Raji (cell line): Measurements from ENCODE around the gene ATL2.

ENCODE experiments used
- POLR2A ChIP-seq: IDR thresholded peaks from 2 replicates; pipeline ENCODE4 v1.6.1; 2011; ENCODE audit warnings: low read depth, low read length, control low read depth; ENCODE audit not compliant: insufficient read depth

The ATL2 gene

GRCh38 chr2:38377050-38377828 lies at the start of gene ATL2:
TSS of gene ATL2 (minus strand) at chr2:38377273. CDS start at chr2:38377260, 13 bp downstream.
- peak; percentile 82 for TF ChIP-seq POLR2A

- TF ChIP-seq POLR2A, result no peak
Observed at GRCh38 chr2:38423763-38424162, 46.7 kb upstream of the ATL2 start.

DNA sequence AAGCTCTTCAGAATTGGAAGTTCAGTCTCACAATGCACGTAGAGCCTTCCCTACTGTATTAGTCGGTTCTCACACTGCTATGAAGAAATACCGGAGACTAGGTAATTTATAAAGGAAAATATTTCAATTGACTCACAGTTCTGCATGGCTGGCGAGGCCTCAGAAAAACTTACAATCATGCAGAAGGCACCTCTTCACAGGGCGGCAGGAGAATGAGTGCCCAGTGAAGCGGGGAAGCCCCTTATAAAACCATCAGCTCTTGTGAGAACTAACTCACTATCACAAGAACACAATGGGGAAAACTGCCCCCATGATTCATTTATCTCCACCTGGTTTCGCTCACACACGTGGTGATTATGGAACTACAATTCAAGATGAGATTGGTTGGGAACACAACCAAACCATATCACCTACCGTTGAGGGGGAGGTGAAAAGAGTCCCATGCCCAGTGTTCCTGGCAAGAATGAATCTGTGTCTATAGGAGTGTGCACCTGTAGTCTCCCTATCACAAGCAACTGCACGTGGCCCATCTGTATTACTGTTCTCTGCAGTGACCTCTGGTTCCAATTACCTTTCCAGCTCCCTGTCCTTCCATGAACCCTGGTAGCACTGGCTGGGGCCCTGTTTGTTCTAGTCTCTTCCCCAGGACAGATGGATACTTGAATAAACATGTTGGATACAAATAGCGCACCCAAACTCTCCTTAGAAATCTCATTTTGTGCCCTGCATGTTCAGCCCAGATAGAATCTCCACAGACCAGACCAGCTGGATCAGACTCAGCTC lies 44.4 kb upstream of the ATL2 start:
- no peak for TF ChIP-seq POLR2A

DNA sequence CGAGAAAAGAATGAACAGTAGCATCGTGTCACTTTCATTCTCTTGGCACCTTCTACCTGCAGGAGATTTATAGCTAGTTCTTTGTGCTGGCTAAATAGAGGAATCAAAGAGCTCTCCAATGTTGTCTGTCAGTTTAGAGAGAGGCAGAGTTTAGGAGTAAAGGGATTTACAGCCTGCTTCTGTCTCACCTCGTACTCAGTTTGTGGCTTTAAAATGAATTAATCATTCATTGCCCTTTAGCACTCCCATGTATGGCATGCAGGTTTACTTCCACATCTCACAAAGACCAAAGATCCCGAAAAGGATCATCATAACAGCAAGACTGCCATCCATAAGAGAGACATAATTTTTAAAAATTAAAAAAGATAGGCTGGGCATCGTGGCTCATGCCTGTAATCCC lies 42.4 kb upstream of the ATL2 start:
- no peak for TF ChIP-seq POLR2A

- TF ChIP-seq POLR2A, result no peak
Observed at GRCh38 chr2:38418735-38419134, 41.7 kb upstream of the ATL2 start.

GRCh38 chr2:38417745-38418689 lies 40.9 kb upstream of the ATL2 start:
- no peak for TF ChIP-seq POLR2A

- TF ChIP-seq POLR2A, result no peak
Observed at GRCh38 chr2:38416296-38417036, 39.4 kb upstream of the ATL2 start.

DNA sequence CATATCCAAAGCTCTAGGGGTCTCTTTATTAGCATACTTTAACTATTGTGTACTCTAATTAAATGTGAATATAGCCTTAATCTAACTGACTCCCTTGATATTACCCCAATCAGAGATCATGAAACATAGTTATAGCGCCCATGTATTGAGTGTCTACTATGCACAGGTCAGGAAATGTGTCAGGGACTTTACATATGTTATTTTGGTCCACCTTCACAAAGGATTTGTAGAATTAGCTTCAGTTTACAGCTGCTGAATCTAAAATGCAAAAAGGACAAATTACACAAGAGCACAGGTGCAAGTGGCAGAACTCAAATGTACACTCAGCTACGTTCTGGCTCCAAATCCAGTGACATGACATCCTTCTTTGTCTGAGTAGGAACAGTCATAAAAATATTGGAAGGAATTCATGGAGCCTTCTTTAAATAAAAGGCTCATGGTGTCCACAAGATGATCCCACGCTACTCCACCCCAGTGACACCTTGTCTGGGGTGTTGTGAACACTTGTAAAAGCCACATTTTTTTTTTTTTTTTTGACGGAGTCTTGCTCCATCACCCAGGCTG lies 38.7 kb upstream of the ATL2 start:
- TF ChIP-seq POLR2A, result no peak

DNA sequence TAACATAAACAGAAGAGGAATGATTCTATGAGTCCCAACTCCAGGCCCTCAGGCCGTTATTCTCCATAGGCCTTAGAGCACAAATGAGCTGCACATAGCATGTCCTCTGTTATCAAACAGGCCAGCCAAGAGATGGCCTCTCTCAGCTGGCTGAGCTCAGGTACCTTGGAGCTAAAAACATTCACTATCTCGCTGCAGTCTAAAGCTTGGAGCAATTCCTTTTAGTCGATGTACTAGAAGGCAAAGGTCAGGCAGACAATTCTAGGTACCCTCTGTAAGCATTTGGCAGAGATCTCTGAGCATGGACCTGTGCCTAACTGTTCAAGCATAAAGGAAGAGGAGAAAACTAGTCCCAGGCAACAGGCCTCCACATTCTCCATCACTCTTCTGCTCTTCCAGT lies 38.0 kb upstream of the ATL2 start:
- TF ChIP-seq POLR2A, result no peak

- TF ChIP-seq POLR2A, result peak; percentile 33; the same call in 1 of the 2 replicates
Observed at GRCh38 chr2:38409156-38410102, 32.4 kb upstream of the ATL2 start.

GRCh38 chr2:38407111-38407682 lies 30.1 kb upstream of the ATL2 start:
- TF ChIP-seq POLR2A, result no peak

GRCh38 chr2:38406597-38407110 lies 29.6 kb upstream of the ATL2 start:
- no peak for TF ChIP-seq POLR2A
